Neural cell (in vitro differentiated cells): Measurements from ENCODE around the gene STRAP. TPM values are rescaled to one million over a fixed set of nuclear protein-coding genes. Genes with fewer than 3 reads are reported as not detected.
"Not testable (repeated sequence)": the region's sequence is repeated elsewhere in the genome, so short reads cannot be mapped to it uniquely, and the experiment has no call there.

Experiments
- H2AFZ ChIP-seq: fragments of 200-600, 300-800 bp; sonication (generic), shearing (Covaris generic); 2 replicates; pipeline ENCODE4 v1.6.0; 2014; ENCODE audit warnings: low read depth, mild to moderate bottlenecking, antibody characterized with exemption, low read length, moderate library complexity
- H3F3A ChIP-seq: fragments of 200-600 bp; shearing (Covaris generic); 2 replicates; pipeline ENCODE4 v1.6.1; 2016; ENCODE audit warnings: mild to moderate bottlenecking, moderate library complexity, mixed read lengths, antibody characterized with exemption, low read length; ENCODE audit not compliant: insufficient read depth, poor library complexity, severe bottlenecking
- H3K27ac ChIP-seq: fragments of 200-600, 300-800 bp; sonication (generic), shearing (Covaris generic); 2 replicates; pipeline ENCODE4 v1.5.1; 2014; ENCODE audit warnings: mild to moderate bottlenecking, low read length, moderate library complexity
- H3K27me3 ChIP-seq: fragments of 300-800, 200-600 bp; sonication (generic), shearing (Covaris generic); 2 replicates; pipeline ENCODE4 v1.6.0; 2014; ENCODE audit warnings: mild to moderate bottlenecking, low read depth, low read length, moderate library complexity; ENCODE audit not compliant: insufficient read depth
- H3K36me3 ChIP-seq: fragments of 300-800, 200-600 bp; sonication (generic), shearing (Covaris generic); 2 replicates; pipeline ENCODE4 v1.5.1; 2014; ENCODE audit warnings: mild to moderate bottlenecking, antibody characterized with exemption, low read length, moderate library complexity; ENCODE audit not compliant: insufficient read depth
- H3K4me2 ChIP-seq: fragments of 300-800, 200-600 bp; sonication (generic), shearing (Covaris generic); 2 replicates; pipeline ENCODE4 v1.6.0; 2014; ENCODE audit warnings: mild to moderate bottlenecking, low read length
- H3K4me3 ChIP-seq: fragments of 300-800, 200-600 bp; sonication (generic), shearing (Covaris generic); 2 replicates; pipeline ENCODE4 v1.5.1; 2014; ENCODE audit warnings: mild to moderate bottlenecking, low read length, moderate library complexity
- H3K79me2 ChIP-seq: fragments of 200-600 bp; shearing (Covaris generic); replicated peaks from 2 replicates; pipeline ENCODE4 v1.6.0; 2014; ENCODE audit warnings: mild to moderate bottlenecking, low read length, moderate library complexity; ENCODE audit not compliant: insufficient read depth
- H3K9ac ChIP-seq: fragments of 300-800, 200-600 bp; sonication (generic), shearing (Covaris generic); 2 replicates; pipeline ENCODE4 v1.6.1; 2016; ENCODE audit warnings: mild to moderate bottlenecking, low read length, mixed read lengths
- H3K9me2 ChIP-seq: fragments of 200-600 bp; shearing (Covaris generic); 2 replicates; pipeline ENCODE4 v1.6.1; 2016; ENCODE audit warnings: mild to moderate bottlenecking, low read length, mixed read lengths; ENCODE audit not compliant: insufficient read depth
- H3K9me3 ChIP-seq: fragments of 200-600, 300-800 bp; sonication (generic), shearing (Covaris generic); 2 replicates; pipeline ENCODE4 v1.6.1; 2016; ENCODE audit warnings: mild to moderate bottlenecking, mixed run types, low read length, moderate library complexity, mixed read lengths
- H4K20me1 ChIP-seq: fragments of 200-600 bp; shearing (Covaris generic); 2 replicates; pipeline ENCODE4 v1.6.1; 2016; ENCODE audit warnings: mild to moderate bottlenecking, mixed run types; ENCODE audit not compliant: insufficient read depth
- CTCF ChIP-seq: fragments of 450-650 bp; IDR thresholded peaks from 2 replicates; pipeline ENCODE4 v1.5.1; 2014; ENCODE audit warnings: antibody characterized with exemption, mild to moderate bottlenecking, moderate library complexity; ENCODE audit not compliant: poor library complexity, severe bottlenecking
- EP300 ChIP-seq: fragments of 450-650 bp; conservative IDR thresholded peaks from 2 replicates; pipeline ENCODE4 v1.6.1; 2014; ENCODE audit warnings: antibody characterized with exemption, mild to moderate bottlenecking, moderate library complexity; ENCODE audit not compliant: poor library complexity, severe bottlenecking
- EZH2 ChIP-seq: fragments of 200-600, 300-800 bp; shearing (Covaris generic), sonication (generic); IDR thresholded peaks from 2 replicates; pipeline ENCODE4 v1.6.1; 2014; ENCODE audit warnings: antibody characterized with exemption, low read length, borderline replicate concordance, mild to moderate bottlenecking; ENCODE audit not compliant: insufficient read depth, poor library complexity, severe bottlenecking
- MXI1 ChIP-seq: fragments of 450-650 bp; conservative IDR thresholded peaks from 2 replicates; pipeline ENCODE4 v1.6.1; 2014; ENCODE audit warnings: antibody characterized with exemption, mild to moderate bottlenecking; ENCODE audit not compliant: poor library complexity, severe bottlenecking
- POLR2AphosphoS5 ChIP-seq: IDR thresholded peaks from 2 replicates; pipeline ENCODE4 v1.6.1; 2012
- RAD21 ChIP-seq: fragments of 450-650 bp; conservative IDR thresholded peaks from 2 replicates; pipeline ENCODE4 v1.6.1; 2014; ENCODE audit warnings: antibody characterized with exemption, mild to moderate bottlenecking, moderate library complexity
- REST ChIP-seq: IDR thresholded peaks from 2 replicates; pipeline ENCODE4 v1.6.1; 2012; ENCODE audit warnings: borderline replicate concordance
- SMC3 ChIP-seq: fragments of 450-650 bp; conservative IDR thresholded peaks from 2 replicates; pipeline ENCODE4 v1.6.1; 2014; ENCODE audit warnings: antibody characterized with exemption, mild to moderate bottlenecking, moderate library complexity; ENCODE audit not compliant: poor library complexity
- TAF1 ChIP-seq: IDR thresholded peaks from 2 replicates; pipeline ENCODE4 v1.6.1; 2012; ENCODE audit warnings: low read depth
- polyA plus RNA-seq: library from polyadenylated mRNA; depleted of rRNA; stranded (reverse); fragments of >200 nt; gene quantifications from 2 replicates; pipeline ENCODE4 v1.2.3, GENCODE V29; 2014

Gene STRAP
- polyA plus RNA-seq, 1 donor from 2014 or later: 213 TPM

- no peaks in the 10 kb centered on the region for H3K9me3 ChIP-seq
- H4K20me1 ChIP-seq: no peaks in the 10 kb centered on the region
- no peaks in the 10 kb centered on the region for H3K36me3 ChIP-seq
- TF ChIP-seq MXI1 (no peak), POLR2AphosphoS5 (no peak), SMC3 (no peak), TAF1 (no peak), EP300 (no peak), EZH2 (no peak), CTCF (no peak), RAD21 (no peak), REST (no peak)
- H3K27ac ChIP-seq: no peak overlapping the region
- H3K79me2 ChIP-seq: no peaks in the 10 kb centered on the region
- no peak overlapping the region for H3K9ac ChIP-seq
- H2AFZ ChIP-seq: no peak overlapping the region
- no peak overlapping the region for H3K4me2 ChIP-seq
- no peak overlapping the region for H3K4me3 ChIP-seq
- no peaks in the 10 kb centered on the region for H3F3A ChIP-seq
- H3K27me3 ChIP-seq: no peaks in the 10 kb centered on the region
- no peaks in the 10 kb centered on the region for H3K9me2 ChIP-seq
Measured at GRCh38 chr12:15873556-15873955, 8.6 kb upstream of the STRAP start.

GRCh38 chr12:15874556-15875145 lies 7.5 kb upstream of the STRAP start:
- not testable (repeated sequence) for H3K27ac ChIP-seq, H3K9me3 ChIP-seq, H3K9ac ChIP-seq, H2AFZ ChIP-seq, H3K36me3 ChIP-seq, H3K4me3 ChIP-seq, H3K79me2 ChIP-seq, H3K27me3 ChIP-seq, H3K4me2 ChIP-seq, H3F3A ChIP-seq, H3K9me2 ChIP-seq, H4K20me1 ChIP-seq

- Histone ChIP-seq H4K20me1 (no peaks in the 10 kb centered on the region), H2AFZ (no peak overlapping the region), H3K36me3 (no peaks in the 10 kb centered on the region), H3K9ac (no peak overlapping the region), H3K9me2 (no peaks in the 10 kb centered on the region), H3K27me3 (no peaks in the 10 kb centered on the region), H3K27ac (no peak overlapping the region), H3F3A (no peaks in the 10 kb centered on the region), H3K4me3 (no peak overlapping the region), H3K4me2 (no peak overlapping the region), H3K9me3 (no peaks in the 10 kb centered on the region), H3K79me2 (no peaks in the 10 kb centered on the region)
- no peak for TF ChIP-seq POLR2AphosphoS5
- no peak for TF ChIP-seq EP300
- TF ChIP-seq SMC3: no peak
- TF ChIP-seq RAD21: no peak
- no peak for TF ChIP-seq TAF1
- no peak for TF ChIP-seq EZH2
Measured at GRCh38 chr12:15875863-15876262, 6.3 kb upstream of the STRAP start.
